HepG2 (cell line): ENCODE data around the gene PEAR1. TPM values are rescaled to one million over a fixed set of nuclear protein-coding genes. Genes with fewer than 3 reads are reported as not detected.

ENCODE experiments used
- ATAC-seq: fragments of 200-7000 bp; cut with Tn5 transposase; 3 replicates; pipeline ENCODE4 v1.9.1; 2020; ENCODE audit warnings: mild to moderate bottlenecking, moderate library complexity
- BruUV-seq: library from RNA; stranded (reverse); fragments of 400-500 nt; replicated peaks from 2 replicates; lab custom pipeline; 2021; lab: Mats Ljungman, UMichigan
- CTCF ChIA-PET: fragments of 300-600 bp; formaldehyde crosslinking; extraction: SDS; loops from one replicate; lab custom pipeline; 2021; ENCODE audit warnings: low total read pairs, inconsistent platforms, low intra/inter-chr PET ratio; lab: Yijun Ruan, JAX
- POLR2A ChIA-PET: fragments of 350-600 bp; sonication (Branson Sonifier 250); formaldehyde crosslinking; loops from one replicate; lab custom pipeline; 2020; ENCODE audit warnings: antibody characterized with exemption, inconsistent platforms; lab: Yijun Ruan, JAX
- DNase-seq: peaks from one replicate; pipeline ENCODE4 v3.0.0-alpha.2; 2015; ENCODE audit warnings: low spot score
- FAIRE-seq: peaks from 3 replicates; lab custom pipeline; 2011; peaks lifted over from hg19 to GRCh38; lab: Jason Lieb, UNC
- H2AFZ ChIP-seq: one replicate; pipeline ENCODE4 v1.6.1; 2011; ENCODE audit warnings: low read length, inconsistent platforms
- H3K27ac ChIP-seq: fragments of 300-600 bp; 3 replicates; pipeline ENCODE4 v1.8.0; 2011; ENCODE audit warnings: mixed run types, mild to moderate bottlenecking, mixed read lengths, low read length, inconsistent platforms; ENCODE audit not compliant: insufficient read depth; ENCODE audit errors: extremely low read length
- H3K27me3 ChIP-seq, 2 experiments: fragments of 200-600 bp in 1 of 2; 2 replicates in 1 of 2; 3 replicates in 1 of 2; pipeline versions ENCODE4 v1.6.0 to v1.8.0; 2011; ENCODE audit warnings: low read length in 2 of 2, mild to moderate bottlenecking in 2 of 2, moderate library complexity in 2 of 2, inconsistent platforms in 1 of 2; ENCODE audit not compliant: insufficient read depth in 2 of 2, control insufficient read depth in 1 of 2
- H3K36me3 ChIP-seq, 2 experiments: fragments of 200-600 bp in 1 of 2; replicated peaks in 1 of 2; 2 replicates in 1 of 2; 3 replicates in 1 of 2; pipeline versions ENCODE4 v1.5.1 to v1.8.0; 2011; ENCODE audit warnings: low read length in 2 of 2, inconsistent platforms in 1 of 2; ENCODE audit not compliant: insufficient read depth in 2 of 2, control insufficient read depth in 1 of 2
- H3K4me1 ChIP-seq: 2 replicates; pipeline ENCODE4 v1.5.1; 2012; ENCODE audit warnings: low read length, inconsistent platforms; ENCODE audit not compliant: insufficient read depth
- H3K4me2 ChIP-seq: 2 replicates; pipeline ENCODE4 v1.6.0; 2011; ENCODE audit warnings: low read depth, low read length, inconsistent platforms
- H3K4me3 ChIP-seq, 3 experiments: fragments of 200-600 bp in 1 of 3; sonication (generic), shearing (Covaris generic) in 1 of 3; replicated peaks in 1 of 3; 2 replicates each; pipeline ENCODE4 v1.5.1; 2011 to 2016; ENCODE audit warnings: low read length in 3 of 3, inconsistent platforms in 2 of 3, low read depth in 2 of 3, mild to moderate bottlenecking in 2 of 3, control low read depth in 1 of 3, mixed read lengths in 1 of 3; ENCODE audit not compliant: insufficient read depth in 1 of 3
- H3K79me2 ChIP-seq: one replicate; pipeline ENCODE4 v1.6.1; 2011; ENCODE audit warnings: low read length, inconsistent platforms; ENCODE audit not compliant: insufficient read depth
- H3K9ac ChIP-seq: 2 replicates; pipeline ENCODE4 v1.6.0; 2011; ENCODE audit warnings: mild to moderate bottlenecking, low read depth, low read length, inconsistent platforms; ENCODE audit not compliant: insufficient read depth
- H3K9me3 ChIP-seq: 2 replicates; pipeline ENCODE4 v1.5.1; 2012; ENCODE audit warnings: mild to moderate bottlenecking, low read length
- H4K20me1 ChIP-seq: 2 replicates; pipeline ENCODE4 v1.6.0; 2011; ENCODE audit warnings: inconsistent platforms, mild to moderate bottlenecking, low read length, moderate library complexity; ENCODE audit not compliant: insufficient read depth
- GTF2F1 ChIP-seq: fragments of 150-350 bp; IDR thresholded peaks from 2 replicates; pipeline ENCODE4 v1.6.1; 2014; ENCODE audit warnings: low read length
- RFX5 ChIP-seq: IDR thresholded peaks from 2 replicates; pipeline ENCODE4 v1.6.1; 2011; ENCODE audit warnings: low read depth, low read length, improper control_type of control experiment
- TFE3 ChIP-seq: IDR thresholded peaks from 2 replicates; pipeline ENCODE4 v1.6.1; 2016
- ZZZ3 ChIP-seq: sonication (generic); formaldehyde crosslinking; IDR thresholded peaks from 2 replicates; pipeline ENCODE4 v1.4.0; 2020; ENCODE audit warnings: missing genetic modification reagents, mild to moderate bottlenecking, borderline replicate concordance
- WGBS: methylation state at CpG from one replicate; pipeline ENCODE4 v1.1.6; 2017; ENCODE audit warnings: low lambda C conversion rate; 5-methylcytosine and 5-hydroxymethylcytosine counted together
- in situ Hi-C: cut with HindIII; loops from 2 replicates; pipeline ENCODE4 v1.10.0; 2017; ENCODE audit warnings: low pct_unique_long_range_greater_than_20kb; ENCODE audit not compliant: extremely low pct_ligation_motif_present
- intact Hi-C: fragments of 100-400 bp; cut with micrococcal nuclease; formaldehyde crosslinking; loops from one replicate; pipeline ENCODE4 v1.10.0; 2022; ENCODE audit not compliant: unreplicated experiment
- polyA plus RNA-seq, 8 experiments: library from polyadenylated mRNA; depleted of rRNA in 3 of 8; stranded (reverse) in 7 of 8; unstranded in 1 of 8; fragments of >200 nt; fragmentation: Illumina TruSeq in 4 of 8; extraction: Trizol in 4 of 8; gene quantifications; 2 replicates each; pipeline versions ENCODE4 v1.2.1 to v1.2.3, GENCODE V29; 2011 to 2016; ENCODE audit warnings: low read depth in 4 of 8, missing spikeins in 1 of 8, mixed read lengths in 1 of 8; ENCODE audit not compliant: insufficient read depth in 1 of 8
- total RNA-seq, 5 experiments: library from RNA; depleted of rRNA; stranded (reverse); fragments of >200 nt; fragmentation: Illumina TruSeq; extraction: Trizol; gene quantifications; 2 replicates each; pipeline ENCODE4 v1.2.3, GENCODE V29; 2016; ENCODE audit warnings: low read depth in 1 of 5
- TF ChIP-seq, protein P1 (sequence below): sonication (generic); formaldehyde crosslinking; IDR thresholded peaks from 2 replicates; pipeline ENCODE4 v1.4.0; 2020; ENCODE audit warnings: missing genetic modification reagents

PEAR1 gene
- total and polyA plus RNA-seq, 2 of the 13 experiments (the other 11 are each of a cell fraction or from before 2014, with no cell fraction given): 0.27 to 0.41 TPM

DNA sequence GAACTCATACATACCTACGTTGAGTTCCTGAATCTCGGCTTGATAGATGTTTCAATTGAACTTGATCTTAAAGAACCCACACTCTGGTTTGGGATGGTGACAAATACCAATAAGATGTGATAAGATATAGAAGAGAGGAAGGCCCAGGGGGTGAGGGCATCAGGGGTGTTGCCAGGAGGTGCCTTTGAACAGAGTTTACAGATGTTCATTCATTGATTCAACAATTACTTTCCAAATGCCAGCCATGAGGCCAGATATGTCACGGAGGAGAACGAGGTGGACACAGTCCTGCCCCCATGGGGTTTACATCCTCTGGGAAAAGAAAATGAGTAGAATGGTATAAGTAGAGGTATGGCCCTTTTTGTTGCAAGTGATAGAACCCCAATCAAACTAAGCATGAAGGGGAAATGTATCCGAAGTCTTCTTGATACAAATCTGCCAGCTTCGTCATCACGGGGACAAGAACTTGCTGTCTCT, 27.6 kb downstream of the PEAR1 start:
- ChIA-PET POLR2A (no interaction called here), CTCF (interaction anchor here (0.8 to 2.7 kb wide), 3 partner anchors 11 to 29 kb away, joined by 3 to 23 read pairs (median 6); partner anchors contain the start of gene PEAR1)
- ATAC-seq: no peak
- TF ChIP-seq ZZZ3 (CRISPR knock-in tag) (no peak), RFX5 (no peak), GTF2F1 (no peak), TFE3 (CRISPR knock-in tag) (no peak)
- TF ChIP-seq, protein P1, sequence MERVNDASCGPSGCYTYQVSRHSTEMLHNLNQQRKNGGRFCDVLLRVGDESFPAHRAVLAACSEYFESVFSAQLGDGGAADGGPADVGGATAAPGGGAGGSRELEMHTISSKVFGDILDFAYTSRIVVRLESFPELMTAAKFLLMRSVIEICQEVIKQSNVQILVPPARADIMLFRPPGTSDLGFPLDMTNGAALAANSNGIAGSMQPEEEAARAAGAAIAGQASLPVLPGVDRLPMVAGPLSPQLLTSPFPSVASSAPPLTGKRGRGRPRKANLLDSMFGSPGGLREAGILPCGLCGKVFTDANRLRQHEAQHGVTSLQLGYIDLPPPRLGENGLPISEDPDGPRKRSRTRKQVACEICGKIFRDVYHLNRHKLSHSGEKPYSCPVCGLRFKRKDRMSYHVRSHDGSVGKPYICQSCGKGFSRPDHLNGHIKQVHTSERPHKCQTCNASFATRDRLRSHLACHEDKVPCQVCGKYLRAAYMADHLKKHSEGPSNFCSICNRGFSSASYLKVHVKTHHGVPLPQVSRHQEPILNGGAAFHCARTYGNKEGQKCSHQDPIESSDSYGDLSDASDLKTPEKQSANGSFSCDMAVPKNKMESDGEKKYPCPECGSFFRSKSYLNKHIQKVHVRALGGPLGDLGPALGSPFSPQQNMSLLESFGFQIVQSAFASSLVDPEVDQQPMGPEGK (CRISPR knock-in tag): no peak
- Histone ChIP-seq H3K27me3 (peaks cover 23 to 64% of the 10 kb centered on the region in 2 experiments), H3K4me2 (no peak overlapping the region), H3K36me3 (no peaks in the 10 kb centered on the region), H4K20me1 (0 out of 2 replicates have a peak, but pooled peaks cover 2% of the 10 kb centered on the region), H3K79me2 (no peaks in the 10 kb centered on the region), H2AFZ (no peak overlapping the region), H3K9me3 (no peaks in the 10 kb centered on the region), H3K4me3 (no peak overlapping the region), H3K4me1 (peaks cover 9% of the 10 kb centered on the region; the same call in 1 of the 2 replicates), H3K9ac (no peak overlapping the region), H3K27ac (no peak overlapping the region)
- no peak for FAIRE-seq
- in situ Hi-C loops (loop anchor here (10.0 kb wide), 1 partner anchor 226 kb away; no protein-coding TSS in a partner anchor), intact Hi-C loops (no loop called here)
- 45% methylated on average over 7 of the region's 7 CpGs for WGBS
- DNase-seq: no peak
- no TSS peak for BruUV-seq
